ENCODE measurements around the gene PARP1. TPM values are rescaled to one million over a fixed set of nuclear protein-coding genes. Genes with fewer than 3 reads are reported as not detected.

PARP1 gene
- total RNA-seq, 1 experiment from 2014 or later: 235 TPM

DNA sequence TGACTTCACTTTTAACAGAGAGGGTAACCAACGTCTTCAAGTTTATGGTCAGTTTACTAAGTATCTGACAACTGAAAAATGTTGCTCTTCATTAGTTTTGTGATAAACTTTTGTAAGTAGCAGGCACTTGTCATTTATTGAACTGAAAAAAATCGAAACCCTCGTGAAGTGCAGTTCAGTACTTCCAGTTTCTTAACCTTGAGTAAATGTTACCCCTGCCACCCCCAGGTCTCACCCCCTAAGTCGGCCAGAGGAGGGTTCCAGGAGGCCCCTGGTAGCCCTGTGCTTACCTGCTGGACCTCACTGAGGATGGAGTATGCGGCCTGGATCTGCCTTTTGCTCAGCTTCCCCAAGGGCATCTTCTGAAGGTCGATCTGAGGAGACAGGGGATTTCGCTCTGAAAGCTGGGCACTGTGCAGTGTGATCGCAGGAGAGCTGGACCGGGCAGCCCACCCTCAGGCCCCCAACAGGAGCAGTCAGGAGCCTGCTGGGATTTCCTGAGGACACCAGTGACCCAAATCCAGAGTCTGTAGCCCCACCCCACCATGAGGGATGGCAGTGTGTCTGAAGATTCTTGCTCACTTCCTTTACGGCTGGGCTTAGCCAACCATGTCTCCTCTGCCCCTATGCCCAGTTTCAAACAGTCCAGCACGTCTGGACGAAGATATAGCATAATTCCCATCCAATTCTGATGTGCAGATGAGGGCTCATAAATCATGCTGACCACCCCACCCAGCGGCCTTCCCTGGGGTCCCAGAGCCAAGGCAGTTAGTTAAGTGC lies 37.6 kb downstream of the PARP1 start:
- no peak for DNase-seq (ENCODE audit: unreplicated experiment)
- no TSS peak for BruUV-seq (replicated peaks)
- TF ChIP-seq, protein P1, sequence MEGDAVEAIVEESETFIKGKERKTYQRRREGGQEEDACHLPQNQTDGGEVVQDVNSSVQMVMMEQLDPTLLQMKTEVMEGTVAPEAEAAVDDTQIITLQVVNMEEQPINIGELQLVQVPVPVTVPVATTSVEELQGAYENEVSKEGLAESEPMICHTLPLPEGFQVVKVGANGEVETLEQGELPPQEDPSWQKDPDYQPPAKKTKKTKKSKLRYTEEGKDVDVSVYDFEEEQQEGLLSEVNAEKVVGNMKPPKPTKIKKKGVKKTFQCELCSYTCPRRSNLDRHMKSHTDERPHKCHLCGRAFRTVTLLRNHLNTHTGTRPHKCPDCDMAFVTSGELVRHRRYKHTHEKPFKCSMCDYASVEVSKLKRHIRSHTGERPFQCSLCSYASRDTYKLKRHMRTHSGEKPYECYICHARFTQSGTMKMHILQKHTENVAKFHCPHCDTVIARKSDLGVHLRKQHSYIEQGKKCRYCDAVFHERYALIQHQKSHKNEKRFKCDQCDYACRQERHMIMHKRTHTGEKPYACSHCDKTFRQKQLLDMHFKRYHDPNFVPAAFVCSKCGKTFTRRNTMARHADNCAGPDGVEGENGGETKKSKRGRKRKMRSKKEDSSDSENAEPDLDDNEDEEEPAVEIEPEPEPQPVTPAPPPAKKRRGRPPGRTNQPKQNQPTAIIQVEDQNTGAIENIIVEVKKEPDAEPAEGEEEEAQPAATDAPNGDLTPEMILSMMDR (IDR thresholded peaks at IDR 0.05; ENCODE audit: unreplicated experiment): no peak
- H3K4me1 Mint-ChIP-seq (ENCODE audit: insufficient read depth, unreplicated experiment): no peaks in the 10 kb centered on the region
- no peaks in the 10 kb centered on the region for H3K9me3 Mint-ChIP-seq (ENCODE audit: unreplicated experiment)
- CTCF ChIA-PET: no interaction called here
- H3K27me3 Mint-ChIP-seq (ENCODE audit: insufficient read depth, unreplicated experiment): no peaks in the 10 kb centered on the region
- H3K27ac Mint-ChIP-seq (ENCODE audit: low read depth, unreplicated experiment): peak overlapping the region; percentile 8
- peaks cover 100% of the 10 kb centered on the region for H3K36me3 Mint-ChIP-seq (ENCODE audit: insufficient read depth, unreplicated experiment)
- intact Hi-C loops (cut with micrococcal nuclease): no loop called here
- no peak overlapping the region for H3K4me3 Mint-ChIP-seq (ENCODE audit: unreplicated experiment)
- POLR2A ChIA-PET: no interaction called here

DNA sequence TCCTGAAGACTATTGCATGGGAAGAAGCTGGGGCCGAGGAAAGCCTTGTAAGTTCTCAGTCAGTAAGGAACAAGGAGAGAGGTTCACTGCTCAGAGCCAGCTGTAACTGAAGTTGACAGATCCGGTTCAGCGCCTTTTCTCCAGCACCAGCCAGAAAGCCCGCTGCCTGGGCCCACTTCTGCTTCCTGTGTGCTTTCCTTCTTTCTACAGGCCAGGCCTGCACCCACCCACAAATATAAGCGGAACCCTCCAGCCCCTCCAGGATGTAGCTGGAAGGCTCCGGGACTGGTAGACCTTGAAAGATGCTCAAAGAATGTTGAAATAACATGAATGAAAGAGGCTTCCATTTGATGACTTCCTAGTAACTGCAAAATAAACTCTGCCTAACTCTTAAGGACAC lies 38.8 kb downstream of the PARP1 start:
- Mint-ChIP-seq H3K4me1 (ENCODE audit: insufficient read depth, unreplicated experiment) (no peaks in the 10 kb centered on the region), H3K27ac (ENCODE audit: low read depth, unreplicated experiment) (no peak overlapping the region), H3K27me3 (ENCODE audit: insufficient read depth, unreplicated experiment) (no peaks in the 10 kb centered on the region), H3K9me3 (ENCODE audit: unreplicated experiment) (no peaks in the 10 kb centered on the region), H3K36me3 (ENCODE audit: insufficient read depth, unreplicated experiment) (peaks cover 100% of the 10 kb centered on the region), H3K4me3 (ENCODE audit: unreplicated experiment) (no peak overlapping the region)
- no TSS peak for BruUV-seq (replicated peaks)
- POLR2A ChIA-PET: no interaction called here
- DNase-seq (ENCODE audit: unreplicated experiment): no peak
- TF ChIP-seq, protein P1 (IDR thresholded peaks at IDR 0.05; ENCODE audit: unreplicated experiment): no peak
- CTCF ChIA-PET: interaction anchor here (0.5 to 0.9 kb wide), 2 partner anchors 23 to 36 kb away, joined by 3 to 4 read pairs; no protein-coding TSS in a partner anchor
- intact Hi-C loops (cut with micrococcal nuclease): no loop called here

- TF ChIP-seq, protein P1 (IDR thresholded peaks at IDR 0.05; ENCODE audit: unreplicated experiment): no peak
- peaks cover 100% of the 10 kb centered on the region for H3K36me3 Mint-ChIP-seq (ENCODE audit: insufficient read depth, unreplicated experiment)
- no peaks in the 10 kb centered on the region for H3K9me3 Mint-ChIP-seq (ENCODE audit: unreplicated experiment)
- H3K4me3 Mint-ChIP-seq (ENCODE audit: unreplicated experiment): no peak overlapping the region
- BruUV-seq (replicated peaks): no TSS peak
- ChIA-PET CTCF (interaction anchor here (0.5 to 1.1 kb wide), 5 partner anchors 14 to 981 kb away, joined by 3 read pairs; no protein-coding TSS in a partner anchor), POLR2A (interaction anchor here (0.9 to 1.5 kb wide), 4 partner anchors 11 to 41 kb away, joined by 3 read pairs; partner anchors contain the start of gene PARP1)
- no peak for DNase-seq (ENCODE audit: unreplicated experiment)
- H3K27ac Mint-ChIP-seq (ENCODE audit: low read depth, unreplicated experiment): no peak overlapping the region
- H3K27me3 Mint-ChIP-seq (ENCODE audit: insufficient read depth, unreplicated experiment): no peaks in the 10 kb centered on the region
- H3K4me1 Mint-ChIP-seq (ENCODE audit: insufficient read depth, unreplicated experiment): no peaks in the 10 kb centered on the region
- intact Hi-C loops (cut with micrococcal nuclease): no loop called here
Observed at GRCh38 chr1:226366290-226366689, 41.6 kb downstream of the PARP1 start.

DNA sequence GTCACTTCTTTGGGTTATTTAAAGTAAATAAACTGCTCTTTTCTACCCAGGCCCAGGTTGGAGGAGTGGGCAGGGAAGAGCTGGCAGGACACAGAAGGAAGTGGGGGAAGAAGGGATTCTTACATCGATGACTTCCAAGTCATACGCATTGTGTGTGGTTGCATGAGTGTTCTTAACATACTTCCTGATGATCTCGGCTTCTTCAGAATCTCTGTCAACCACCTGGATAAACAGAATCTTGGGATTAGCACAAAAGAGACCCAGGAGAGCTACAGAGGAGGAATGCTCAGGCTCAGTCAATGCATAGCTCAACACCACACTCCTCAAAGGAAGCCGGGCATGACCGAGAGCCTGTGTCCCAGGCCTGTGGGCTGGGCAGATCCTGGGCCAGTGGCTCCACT lies 42.1 kb downstream of the PARP1 start:
- POLR2A ChIA-PET: interaction anchor here (0.9 to 1.5 kb wide), 4 partner anchors 11 to 42 kb away, joined by 3 read pairs; partner anchors contain the start of gene PARP1
- Mint-ChIP-seq H3K4me3 (ENCODE audit: unreplicated experiment) (no peak overlapping the region), H3K4me1 (ENCODE audit: insufficient read depth, unreplicated experiment) (no peaks in the 10 kb centered on the region), H3K36me3 (ENCODE audit: insufficient read depth, unreplicated experiment) (peaks cover 100% of the 10 kb centered on the region), H3K9me3 (ENCODE audit: unreplicated experiment) (no peaks in the 10 kb centered on the region), H3K27me3 (ENCODE audit: insufficient read depth, unreplicated experiment) (no peaks in the 10 kb centered on the region), H3K27ac (ENCODE audit: low read depth, unreplicated experiment) (no peak overlapping the region)
- peak; percentile 68 for DNase-seq (ENCODE audit: unreplicated experiment)
- intact Hi-C loops (cut with micrococcal nuclease): no loop called here
- CTCF ChIA-PET: interaction anchor here (0.5 to 1.1 kb wide), 5 partner anchors 15 to 980 kb away, joined by 3 read pairs; no protein-coding TSS in a partner anchor
- BruUV-seq (replicated peaks): no TSS peak
- TF ChIP-seq, protein P1 (IDR thresholded peaks at IDR 0.05; ENCODE audit: unreplicated experiment): no peak

Data from MCF 10A (cell line).